ENCODE measurements around the gene BCKDHA. TPM values are rescaled to one million over a fixed set of nuclear protein-coding genes. Genes with fewer than 3 reads are reported as not detected.
A peak's percentile ranks its signal among the peaks of the same experiment; 100 is the strongest.

BCKDHA gene
- total and polyA plus RNA-seq, 12 donors = 19.5 to 74.6 (median 42.5) TPM

GRCh38 chr19:41354343-41354953, 43.2 kb upstream of the BCKDHA start:
- Histone ChIP-seq H3K4me1 (peaks cover 0 to 65% (median 43%) of the 10 kb centered on the region in 9 donors), H3K9me3 (no peaks in the 10 kb centered on the region), H3K27me3 (peaks cover 0 to 5% (median 0%) of the 10 kb centered on the region in 7 donors), H3K36me3 (no peaks in the 10 kb centered on the region), H3K4me3 (peak overlapping the region; percentile 63 to 98 (median 79)), H3K27ac (peak overlapping the region in 9 of 10 donors; percentile 81 to 98 (median 95))
- ATAC-seq (no peak), DNase-seq (peak; percentile 21 to 28)
- intact Hi-C loops (cut with DNase I) = loop anchor here in 8 of 10 donors (2.0 to 10.0 kb wide), 6 partner anchors 28 to 147 kb away; partner anchors contain the start of genes CCDC97 (in 6 of the 8), DMAC2 (in 1 of the 8), ERICH4 (in 1 of the 8) and HNRNPUL1 (in 1 of the 8)
- WGBS, 2 donors = 92 to 93% methylated on average over 23 of the region's 23 CpGs
- TF ChIP-seq CTCF (IDR thresholded peaks at IDR 0.05) = peak in 1 of 9 donors; percentile 29

- TF ChIP-seq CTCF (IDR thresholded peaks at IDR 0.05) = no peak
- Histone ChIP-seq H3K9me3 (no peaks in the 10 kb centered on the region), H3K27ac (peak overlapping the region in 5 of 10 donors; percentile 48 to 96 (median 95)), H3K4me3 (no peak overlapping the region), H3K36me3 (no peaks in the 10 kb centered on the region), H3K4me1 (peaks cover 0 to 59% (median 38%) of the 10 kb centered on the region in 9 donors), H3K27me3 (peaks cover 0 to 5% (median 0%) of the 10 kb centered on the region in 7 donors)
- 69 to 100% methylated on average over 1 of the region's 1 CpG for WGBS, 2 donors
- no peak for DNase-seq
- no peak for ATAC-seq
- intact Hi-C loops (cut with DNase I) = loop anchor here in 4 of 10 donors (2.0 to 10.0 kb wide), 5 partner anchors 28 to 80 kb away; partner anchors contain the start of gene DMAC2 (in 1 of the 4)
These were observed 42.6 kb upstream of the BCKDHA start for GRCh38 chr19:41355035-41355434.

GRCh38 chr19:41355802-41356201, 41.8 kb upstream of the BCKDHA start:
- Histone ChIP-seq H3K9me3 (no peaks in the 10 kb centered on the region), H3K4me3 (no peak overlapping the region), H3K36me3 (peaks cover 0 to under 1% (median 0%) of the 10 kb centered on the region in 9 donors), H3K27ac (peak overlapping the region in 5 of 10 donors; percentile 34 to 96 (median 85)), H3K4me1 (peaks cover 0 to 52% (median 31%) of the 10 kb centered on the region in 9 donors), H3K27me3 (peaks cover 0 to 5% (median 0%) of the 10 kb centered on the region in 7 donors)
- intact Hi-C loops (cut with DNase I) = loop anchor here in 4 of 10 donors (2.0 to 10.0 kb wide), 5 partner anchors 29 to 79 kb away; partner anchors contain the start of gene DMAC2 (in 1 of the 4)
- TF ChIP-seq CTCF (IDR thresholded peaks at IDR 0.05) = no peak
- DNase-seq (peak in 1 of 2 donors; percentile 36), ATAC-seq (peak in 1 of 8 donors; percentile 12)
- WGBS, 2 donors = 57 to 68% methylated on average over 3 of the region's 3 CpGs

- peaks cover 0 to 6% (median 0%) of the 10 kb centered on the region in 9 donors for H3K36me3 ChIP-seq
- no peaks in the 10 kb centered on the region for H3K9me3 ChIP-seq
- H3K4me3 ChIP-seq = no peak overlapping the region
- peaks cover 0 to 47% (median 20%) of the 10 kb centered on the region in 9 donors for H3K4me1 ChIP-seq
- WGBS, 2 donors = 81 to 83% methylated on average over 11 of the region's 11 CpGs
- no peak for ATAC-seq
- DNase-seq = no peak
- intact Hi-C loops (cut with DNase I) = loop anchor here in 4 of 10 donors (5.0 to 10.0 kb wide), 4 partner anchors 35 to 78 kb away; partner anchors contain the start of gene DMAC2 (in 1 of the 4)
- no peak for TF ChIP-seq CTCF (IDR thresholded peaks at IDR 0.05)
- peak overlapping the region in 1 of 10 donors; percentile 49 for H3K27ac ChIP-seq
- H3K27me3 ChIP-seq = peaks cover 0 to 5% (median 0%) of the 10 kb centered on the region in 7 donors
These were observed 40.5 kb upstream of the BCKDHA start for GRCh38 chr19:41356984-41357739.

Measured in heart right ventricle (tissue), 16 donors.